ENCODE results near the gene PRLH.
"Not testable (repeated sequence)": the region's sequence is repeated elsewhere in the genome, so short reads cannot be mapped to it uniquely, and the experiment has no call there.

The PRLH gene

GRCh38 chr2:237602409-237602808, 36.0 kb downstream of the PRLH start:
- DNase-seq = no peak

GRCh38 chr2:237603049-237603717, 36.8 kb downstream of the PRLH start:
- no peak for DNase-seq

GRCh38 chr2:237603718-237604362, 37.5 kb downstream of the PRLH start:
- DNase-seq = peak; percentile 28

- no peak for DNase-seq
These were observed 38.0 kb downstream of the PRLH start for GRCh38 chr2:237604391-237604790.

DNA sequence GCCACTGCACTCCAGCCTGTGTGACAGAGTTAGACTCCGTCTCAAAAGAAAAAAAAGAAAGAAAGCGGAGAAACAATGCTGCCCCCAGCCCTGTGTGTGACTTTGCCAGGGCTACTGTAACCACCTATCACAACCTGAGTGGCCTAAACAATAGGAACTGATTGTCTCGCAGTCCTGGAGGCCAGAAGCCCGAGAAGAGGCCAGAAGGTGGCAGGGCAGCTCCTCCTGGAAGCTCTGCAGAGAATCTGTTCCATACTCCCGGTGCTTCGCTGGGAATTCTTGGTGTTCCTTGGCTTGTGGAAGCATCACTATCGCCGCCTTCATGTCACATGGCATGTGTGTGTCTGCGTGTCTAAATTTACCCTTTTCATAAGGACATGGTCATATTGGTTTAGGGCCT, 38.6 kb downstream of the PRLH start:
- DNase-seq = no peak

GRCh38 chr2:237606522-237606921, 40.1 kb downstream of the PRLH start:
- DNase-seq = not testable (repeated sequence)

GRCh38 chr2:237612527-237613357, 46.4 kb downstream of the PRLH start:
- no peak for DNase-seq

GRCh38 chr2:237613679-237614078, 47.3 kb downstream of the PRLH start:
- no peak for DNase-seq

DNA sequence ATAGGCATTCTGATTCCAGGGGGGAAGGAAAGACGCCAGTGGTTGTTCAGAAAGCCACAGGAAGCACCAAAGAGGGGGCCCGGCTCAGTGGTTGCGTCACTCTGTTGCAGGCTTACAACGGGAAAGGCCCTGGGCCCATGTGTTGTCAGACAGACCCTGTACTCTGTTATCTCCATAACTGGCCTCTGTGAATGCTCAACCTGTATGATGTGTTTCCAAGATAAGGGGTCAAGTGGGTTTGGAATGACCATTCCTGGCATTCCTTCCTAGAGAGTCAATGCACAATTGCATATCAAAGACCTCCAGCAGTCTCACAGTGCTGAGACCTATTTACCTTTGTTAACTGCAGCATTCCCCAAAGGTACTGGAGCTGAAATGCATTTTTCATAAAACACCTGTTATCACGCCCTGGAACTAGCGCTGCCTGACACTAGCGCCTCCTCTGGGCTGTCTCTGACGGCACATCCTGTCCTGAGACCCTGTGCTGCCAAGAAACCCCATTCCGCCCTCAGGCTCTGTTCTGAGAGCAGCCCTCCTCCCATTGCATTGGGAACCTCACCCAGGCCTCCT, 47.9 kb downstream of the PRLH start:
- no peak for DNase-seq

GRCh38 chr2:237615631-237616249, 49.4 kb downstream of the PRLH start:
- no peak for DNase-seq

GRCh38 chr2:237616373-237616733, 50.0 kb downstream of the PRLH start:
- no peak for DNase-seq
